Measurements from ENCODE around the gene JPT1.
"Not testable (repeated sequence)": the region's sequence is repeated elsewhere in the genome, so short reads cannot be mapped to it uniquely, and the experiment has no call there.

Gene JPT1

GRCh38 chr17:75155191-75155601 lies 884 bp upstream of the JPT1 start:
- no peak for DNase-seq

- peak; percentile 19 to 24 for DNase-seq
Measured at GRCh38 chr17:75153780-75154194, 525 bp downstream of the JPT1 start.

- peak in 1 of 2 donors; percentile 25 for DNase-seq
Measured at GRCh38 chr17:75152922-75153779, 1.2 kb downstream of the JPT1 start.

- DNase-seq, result no peak
Measured at GRCh38 chr17:75152523-75152921, 1.8 kb downstream of the JPT1 start.

GRCh38 chr17:75151930-75152329 lies 2.4 kb downstream of the JPT1 start:
- no peak for DNase-seq

GRCh38 chr17:75147878-75148546 lies 6.3 kb downstream of the JPT1 start:
- DNase-seq, result no peak

- DNase-seq, result no peak
Measured at GRCh38 chr17:75146592-75146991, 7.7 kb downstream of the JPT1 start.

- DNase-seq, result no peak
Measured at GRCh38 chr17:75144816-75145512, 9.3 kb downstream of the JPT1 start.

- no peak for DNase-seq
Measured at GRCh38 chr17:75142236-75142971, 11.9 kb downstream of the JPT1 start.

- no peak for DNase-seq
Measured at GRCh38 chr17:75138519-75138918, 15.8 kb downstream of the JPT1 start.

- DNase-seq, result not testable (repeated sequence)
Measured at GRCh38 chr17:75137762-75138161, 16.6 kb downstream of the JPT1 start.

GRCh38 chr17:75135946-75136345 lies 18.4 kb downstream of the JPT1 start:
- DNase-seq, result no peak

GRCh38 chr17:75135452-75135851 lies 18.9 kb downstream of the JPT1 start:
- no peak for DNase-seq

GRCh38 chr17:75133607-75134347 lies 20.5 kb downstream of the JPT1 start:
- not testable (repeated sequence) for DNase-seq

- no peak for DNase-seq
Measured at GRCh38 chr17:75133001-75133400, 21.3 kb downstream of the JPT1 start.

- not testable (repeated sequence) for DNase-seq
Measured at GRCh38 chr17:75132018-75133000, 22.0 kb downstream of the JPT1 start.

- DNase-seq, result peak; percentile 59 to 70
Measured at GRCh38 chr17:75131278-75132017, 22.9 kb downstream of the JPT1 start, which contains the start of gene NT5C. NT5C (minus strand) TSS chr17:75131742; CDS start chr17:75131707, 35 bp downstream.

- peak in 1 of 2 donors; percentile 36 for DNase-seq
Measured at GRCh38 chr17:75130632-75131277, 23.6 kb downstream of the JPT1 start.

GRCh38 chr17:75130059-75130631 lies 24.2 kb downstream of the JPT1 start:
- no peak for DNase-seq

Measured in stimulated activated CD4-positive, alpha-beta T cell treated with anti-CD3 and anti-CD28 coated beads, Interleukin-2, amount 100 ng/mL, for 48 hours (primary cell).